D341Med (cell line): ENCODE measurements around the gene PTPRN.
"Not testable (repeated sequence)": the region's sequence is repeated elsewhere in the genome, so short reads cannot be mapped to it uniquely, and the experiment has no call there.

ENCODE experiments used
- DNase-seq: peaks from one replicate; pipeline ENCODE4 v3.0.0; 2012; ENCODE audit warnings: low spot score

The PTPRN gene

GRCh38 chr2:219270055-219270372 lies 39.2 kb downstream of the PTPRN start:
- no peak for DNase-seq

- no peak for DNase-seq
Measured at GRCh38 chr2:219269362-219270054, 39.7 kb downstream of the PTPRN start.

- no peak for DNase-seq
Measured at GRCh38 chr2:219268294-219268693, 40.9 kb downstream of the PTPRN start.

GRCh38 chr2:219266886-219267285 lies 42.3 kb downstream of the PTPRN start:
- DNase-seq = no peak

GRCh38 chr2:219266232-219266631 lies 43.0 kb downstream of the PTPRN start:
- DNase-seq = no peak

GRCh38 chr2:219261024-219261855 lies 48.0 kb downstream of the PTPRN start:
- no peak for DNase-seq

GRCh38 chr2:219258942-219259341 lies 50.3 kb downstream of the PTPRN start:
- not testable (repeated sequence) for DNase-seq

GRCh38 chr2:219254590-219255201 lies 54.5 kb downstream of the PTPRN start:
- no peak for DNase-seq

- DNase-seq = peak; percentile 90
Measured at GRCh38 chr2:219253753-219254589, 55.2 kb downstream of the PTPRN start, which contains the start of gene TUBA4A. Gene TUBA4A (minus strand): TSS chr2:219253918. CDS start chr2:219253858, 60 bp downstream.

GRCh38 chr2:219252900-219253752 lies 56.1 kb downstream of the PTPRN start, which contains the start of gene TUBA4B:
Gene TUBA4B (plus strand): TSS chr2:219253243. CDS start chr2:219253408, 165 bp downstream.
- peak; percentile 41 for DNase-seq

- no peak for DNase-seq
Measured at GRCh38 chr2:219252570-219252899, 56.7 kb downstream of the PTPRN start.

- no peak for DNase-seq
Measured at GRCh38 chr2:219252084-219252483, 57.1 kb downstream of the PTPRN start.

GRCh38 chr2:219251656-219252055 lies 57.5 kb downstream of the PTPRN start:
- no peak for DNase-seq

- no peak for DNase-seq
Measured at GRCh38 chr2:219250049-219250781, 59.0 kb downstream of the PTPRN start.

- peak; percentile 54 for DNase-seq
Measured at GRCh38 chr2:219249203-219249980, 59.8 kb downstream of the PTPRN start.

- DNase-seq = no peak
Measured at GRCh38 chr2:219248845-219249202, 60.4 kb downstream of the PTPRN start.

GRCh38 chr2:219247678-219248642 lies 61.2 kb downstream of the PTPRN start:
- DNase-seq = no peak

- DNase-seq = no peak
Measured at GRCh38 chr2:219246559-219246958, 62.6 kb downstream of the PTPRN start.

GRCh38 chr2:219245899-219246230 lies 63.3 kb downstream of the PTPRN start:
- no peak for DNase-seq
